ENCODE measurements around the gene WDR33.

The WDR33 gene

GRCh38 chr2:127719301-127720218, 91.4 kb downstream of the WDR33 start:
- no peak for DNase-seq (ENCODE audit: low read depth, low spot score)

DNA sequence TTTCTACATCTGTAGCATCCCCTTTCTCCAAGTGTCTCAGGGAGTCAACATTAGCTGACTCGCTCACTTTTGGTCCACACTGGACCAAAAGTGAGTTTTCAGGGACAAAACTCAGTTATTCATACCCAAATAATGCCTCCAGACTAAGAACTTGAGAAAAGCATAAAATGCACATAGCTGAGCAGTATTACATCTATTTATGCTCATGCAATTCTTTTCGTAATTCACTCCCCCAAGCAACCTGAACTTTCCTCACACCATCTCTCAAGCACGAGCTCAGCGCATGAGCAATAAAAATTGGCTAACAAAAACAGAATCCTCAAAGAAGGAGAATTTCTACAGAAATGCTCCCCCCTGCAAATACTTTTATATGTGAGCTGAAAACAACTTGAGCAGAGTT, 92.7 kb downstream of the WDR33 start:
- no peak for DNase-seq (ENCODE audit: low read depth, low spot score)

DNA sequence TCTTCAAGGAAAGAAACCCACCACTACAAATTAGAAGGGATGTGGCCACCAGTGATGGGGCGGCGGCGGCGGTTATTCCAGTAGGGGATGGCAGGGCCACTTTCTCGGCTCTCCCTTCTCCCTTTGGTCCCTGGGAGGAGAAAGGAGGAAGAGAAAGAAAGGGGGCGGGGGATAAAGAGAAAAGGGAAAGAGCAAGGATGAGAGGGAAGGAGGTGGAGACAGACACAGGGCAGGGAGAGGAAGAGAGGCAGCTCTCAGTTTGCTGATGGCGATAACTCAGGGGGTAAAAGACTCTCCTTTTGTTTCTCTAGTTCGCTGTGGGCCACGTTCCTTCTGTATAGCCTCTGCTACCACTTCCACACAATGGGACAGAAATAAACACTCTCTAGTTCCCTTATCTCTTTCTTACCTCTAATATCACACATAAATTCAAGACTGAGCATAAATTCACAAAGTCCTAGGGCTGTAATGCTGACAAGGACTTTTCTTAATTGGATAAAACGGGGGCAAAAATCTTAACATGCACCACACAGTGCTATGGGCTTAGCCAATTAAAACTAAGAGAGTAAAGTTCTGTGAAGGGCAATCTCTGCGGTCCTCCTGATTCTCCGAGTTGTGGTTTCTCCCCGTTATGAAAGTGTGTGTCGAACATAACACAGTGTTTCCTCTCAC, 95.1 kb downstream of the WDR33 start:
- no peak for DNase-seq (ENCODE audit: low read depth, low spot score)

DNA sequence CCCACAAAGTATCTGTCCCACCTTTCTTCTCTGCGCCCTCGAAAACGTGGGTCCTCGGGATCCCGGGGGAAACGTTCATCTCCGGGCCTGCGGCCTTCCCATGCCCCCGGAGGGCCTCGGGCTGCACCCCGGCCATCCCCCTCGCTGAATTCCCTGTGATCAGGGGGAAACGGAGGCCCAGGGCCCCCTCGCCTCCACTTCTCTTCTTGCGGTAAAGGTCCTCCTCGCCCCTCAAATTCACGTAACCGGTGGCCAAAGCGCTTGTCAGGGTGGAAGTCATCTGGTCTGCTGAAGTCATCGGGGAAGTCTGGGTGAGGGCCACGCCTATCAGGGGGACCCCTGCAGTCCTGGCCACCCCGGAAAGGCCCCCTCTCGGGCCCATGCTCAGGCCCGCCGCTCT, 97.4 kb downstream of the WDR33 start:
- DNase-seq (ENCODE audit: low read depth, low spot score), result no peak

DNA sequence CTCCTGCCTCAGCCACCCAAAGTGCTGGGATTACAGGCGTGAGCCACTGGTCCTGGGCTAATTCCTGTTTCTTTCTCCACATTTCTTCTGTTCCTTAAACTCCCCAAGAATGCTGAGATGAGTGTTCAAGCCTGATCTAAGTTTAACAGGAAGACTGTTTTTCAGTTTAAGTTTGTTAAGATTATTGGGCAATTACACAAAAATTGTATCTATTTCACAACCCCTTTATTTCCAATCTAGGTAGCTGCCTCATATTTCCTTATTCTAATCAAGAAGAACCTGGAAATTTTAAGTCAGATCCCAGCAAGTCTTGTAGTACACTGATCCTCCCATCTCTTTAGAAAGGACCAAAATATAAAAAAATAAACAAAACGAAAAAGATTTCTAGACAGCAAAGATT, 98.0 kb downstream of the WDR33 start:
- DNase-seq (ENCODE audit: low read depth, low spot score), result no peak

DNA sequence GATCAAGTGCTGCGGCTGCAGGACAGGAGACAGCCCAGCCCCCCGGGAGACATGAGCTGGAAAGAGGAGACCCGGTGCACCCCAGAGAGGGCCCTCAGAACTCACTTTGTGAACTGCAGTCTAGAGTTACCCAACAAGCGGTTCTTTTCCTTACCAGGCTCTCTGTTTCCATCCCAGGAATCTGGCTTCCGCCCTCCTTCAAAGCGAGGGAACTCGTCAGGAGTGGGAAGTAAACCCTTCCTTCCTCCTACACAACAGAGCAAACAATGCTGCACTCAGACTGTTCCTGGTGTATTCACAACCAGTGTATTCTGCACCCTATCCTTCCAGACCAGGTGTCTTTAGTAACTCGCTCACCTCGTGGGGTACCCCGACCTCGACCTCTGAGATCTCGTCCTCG, 101.6 kb downstream of the WDR33 start:
- no peak for DNase-seq (ENCODE audit: low read depth, low spot score)

DNA sequence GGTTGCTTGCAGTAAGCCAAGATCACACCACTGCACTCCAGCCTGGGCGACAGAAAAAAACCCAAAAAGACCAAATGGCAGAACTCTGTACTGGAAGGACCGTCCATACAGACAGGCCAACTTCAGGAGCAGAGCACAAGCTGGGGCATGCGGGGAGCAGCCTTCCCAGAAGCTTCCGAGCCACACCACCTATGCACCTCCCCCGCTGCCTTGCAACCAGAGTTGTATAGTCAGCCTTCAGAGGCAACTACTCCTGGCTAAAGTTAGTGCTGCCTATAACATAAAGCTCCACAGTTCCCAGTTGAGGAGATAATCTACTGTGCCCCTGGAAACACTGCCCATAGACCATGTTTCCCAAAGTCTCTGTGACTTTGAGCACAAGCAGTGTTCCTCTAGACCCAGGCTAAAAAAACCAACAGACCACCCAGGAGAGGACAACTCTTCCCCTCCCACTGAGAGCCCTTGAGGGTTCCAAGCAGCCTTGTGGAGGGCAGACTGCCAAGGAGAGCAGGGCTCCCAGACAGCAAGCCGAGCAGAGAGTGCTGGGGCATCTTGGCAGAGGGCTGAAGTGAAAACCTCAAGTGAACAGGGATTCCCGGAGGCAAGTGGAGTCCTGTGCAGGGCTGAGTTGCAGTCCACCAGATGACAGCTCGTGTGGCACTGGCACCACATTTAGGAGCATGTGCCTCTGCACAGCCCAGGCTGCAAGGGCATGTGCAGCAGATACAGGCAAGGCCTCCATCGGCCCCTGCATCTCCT, 102.9 kb downstream of the WDR33 start:
- no peak for DNase-seq (ENCODE audit: low read depth, low spot score)

- no peak for DNase-seq (ENCODE audit: low read depth, low spot score)
These were observed 104.6 kb downstream of the WDR33 start for GRCh38 chr2:127706215-127706990.

DNA sequence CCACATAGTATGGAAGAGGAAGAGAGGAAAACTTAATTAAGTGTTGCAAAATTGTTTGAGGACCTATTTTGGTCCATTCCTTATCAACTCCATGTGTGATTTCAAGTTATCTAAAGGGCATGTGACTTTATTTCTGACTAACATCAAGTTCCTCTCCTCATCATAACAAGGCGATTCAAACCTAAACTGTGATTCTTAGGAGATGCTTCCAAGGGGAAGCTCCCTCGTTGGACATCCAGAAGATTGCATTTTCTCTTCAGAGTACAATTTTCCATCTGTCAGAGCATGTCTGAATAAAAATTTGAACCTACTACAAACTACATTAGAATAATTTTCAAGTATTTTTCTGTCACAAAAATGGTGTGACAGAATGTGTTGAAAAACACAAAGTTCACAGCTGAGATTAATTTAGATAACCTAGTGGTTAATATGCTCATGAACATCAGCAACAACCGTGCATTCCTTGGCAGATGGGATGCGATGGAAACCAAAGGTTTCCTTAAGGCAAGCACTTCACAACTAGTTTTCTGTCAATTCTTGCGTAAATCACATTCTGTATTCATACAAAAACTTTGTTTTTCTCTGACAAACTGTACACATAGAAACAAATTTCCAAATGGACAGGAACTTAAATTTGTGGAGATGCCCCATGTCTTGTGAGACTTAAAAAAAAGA, 105.4 kb downstream of the WDR33 start:
- DNase-seq (ENCODE audit: low read depth, low spot score), result no peak

GRCh38 chr2:127704641-127705390, 106.2 kb downstream of the WDR33 start:
- no peak for DNase-seq (ENCODE audit: low read depth, low spot score)

- no peak for DNase-seq (ENCODE audit: low read depth, low spot score)
These were observed 107.7 kb downstream of the WDR33 start for GRCh38 chr2:127703282-127703681.

DNA sequence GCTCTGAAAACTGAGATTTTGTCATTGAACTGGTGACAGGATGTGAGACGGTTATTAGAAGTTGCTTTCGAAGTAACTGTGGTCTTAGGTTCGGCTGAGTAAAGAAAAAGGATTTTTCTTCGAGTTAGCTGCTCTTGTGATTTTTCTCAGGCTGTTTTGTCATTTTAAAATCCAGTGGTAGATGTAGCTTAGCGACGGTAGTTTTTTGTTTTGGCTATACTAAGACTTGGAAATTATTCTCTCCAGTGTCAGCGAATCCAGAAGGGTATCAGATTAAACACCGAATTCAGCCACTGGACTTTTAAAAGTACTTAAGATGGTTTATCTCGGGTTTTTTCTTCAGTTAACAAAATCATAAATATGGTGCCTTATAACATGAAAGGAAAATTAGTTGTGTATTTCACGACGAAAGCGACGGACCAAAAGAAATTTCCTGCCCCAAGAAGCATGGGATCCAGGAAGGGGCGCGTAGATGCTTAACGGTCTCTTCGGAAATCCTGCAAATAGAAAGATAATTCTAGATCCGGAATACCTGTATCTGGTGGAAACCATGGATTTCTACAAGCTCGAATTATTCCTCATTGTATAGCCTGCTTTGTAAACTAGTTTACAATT, 108.5 kb downstream of the WDR33 start:
- DNase-seq (ENCODE audit: low read depth, low spot score), result no peak

DNA sequence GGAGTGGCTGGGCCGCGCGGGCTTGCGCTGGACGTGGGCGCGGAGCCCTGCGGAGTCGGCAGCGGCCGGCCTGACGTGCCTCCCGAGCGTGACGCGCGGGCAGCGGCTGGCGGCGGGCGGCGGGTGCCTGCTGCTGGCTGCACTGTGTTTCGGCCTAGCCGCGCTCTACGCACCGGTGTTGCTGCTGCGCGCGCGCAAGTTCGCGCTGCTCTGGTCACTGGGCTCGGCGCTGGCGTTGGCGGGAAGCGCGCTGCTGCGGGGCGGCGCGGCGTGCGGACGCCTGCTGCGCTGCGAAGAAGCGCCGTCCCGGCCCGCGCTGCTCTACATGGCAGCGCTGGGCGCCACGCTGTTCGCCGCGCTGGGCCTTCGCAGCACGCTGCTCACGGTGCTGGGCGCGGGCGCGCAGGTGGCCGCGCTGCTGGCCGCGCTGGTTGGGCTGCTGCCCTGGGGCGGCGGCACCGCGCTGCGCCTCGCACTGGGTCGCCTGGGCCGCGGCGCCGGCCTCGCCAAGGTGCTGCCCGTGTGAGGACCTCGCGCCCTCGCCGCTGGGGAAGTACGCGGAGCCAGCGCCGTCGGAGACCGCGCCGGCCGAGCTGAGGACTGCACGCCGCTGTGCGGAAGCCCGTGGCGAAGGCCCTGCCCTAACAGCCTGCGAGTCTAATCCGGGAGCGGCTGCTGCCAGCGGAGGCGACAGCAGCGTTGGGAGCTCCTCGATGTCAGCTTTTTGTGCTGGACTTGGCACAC, 109.1 kb downstream of the WDR33 start:
- DNase-seq (ENCODE audit: low read depth, low spot score), result peak; percentile 61

DNA sequence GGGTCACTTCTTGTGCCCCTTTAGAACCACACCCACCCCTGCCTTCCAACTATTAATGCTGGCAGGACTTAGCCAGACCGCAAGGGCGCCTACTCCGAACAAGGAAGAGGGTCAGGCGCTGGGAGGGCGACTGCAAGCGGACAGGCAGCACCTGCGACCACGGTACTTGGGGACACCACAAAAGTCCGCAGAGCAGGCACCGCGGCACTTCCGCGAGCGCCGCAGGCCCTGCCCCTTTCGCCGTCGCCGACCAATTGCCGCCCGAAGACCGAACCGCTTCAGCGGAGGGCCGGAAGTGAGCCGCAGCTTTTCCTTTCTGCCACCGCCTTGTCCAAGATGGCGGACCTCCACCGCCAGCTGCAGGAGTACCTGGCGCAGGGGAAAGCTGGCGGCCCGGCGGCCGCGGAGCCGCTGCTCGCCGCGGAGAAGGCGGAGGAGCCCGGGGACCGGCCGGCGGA, 109.7 kb downstream of the WDR33 start, which contains the start of gene SFT2D3:
SFT2D3 (plus strand) TSS at position 305 of the 458 bp plus-strand sequence; CDS start at position 337, 32 bp downstream.
- peak; percentile 83 for DNase-seq (ENCODE audit: low read depth, low spot score)

GRCh38 chr2:127700527-127701192, 110.3 kb downstream of the WDR33 start:
- DNase-seq (ENCODE audit: low read depth, low spot score), result no peak

DNA sequence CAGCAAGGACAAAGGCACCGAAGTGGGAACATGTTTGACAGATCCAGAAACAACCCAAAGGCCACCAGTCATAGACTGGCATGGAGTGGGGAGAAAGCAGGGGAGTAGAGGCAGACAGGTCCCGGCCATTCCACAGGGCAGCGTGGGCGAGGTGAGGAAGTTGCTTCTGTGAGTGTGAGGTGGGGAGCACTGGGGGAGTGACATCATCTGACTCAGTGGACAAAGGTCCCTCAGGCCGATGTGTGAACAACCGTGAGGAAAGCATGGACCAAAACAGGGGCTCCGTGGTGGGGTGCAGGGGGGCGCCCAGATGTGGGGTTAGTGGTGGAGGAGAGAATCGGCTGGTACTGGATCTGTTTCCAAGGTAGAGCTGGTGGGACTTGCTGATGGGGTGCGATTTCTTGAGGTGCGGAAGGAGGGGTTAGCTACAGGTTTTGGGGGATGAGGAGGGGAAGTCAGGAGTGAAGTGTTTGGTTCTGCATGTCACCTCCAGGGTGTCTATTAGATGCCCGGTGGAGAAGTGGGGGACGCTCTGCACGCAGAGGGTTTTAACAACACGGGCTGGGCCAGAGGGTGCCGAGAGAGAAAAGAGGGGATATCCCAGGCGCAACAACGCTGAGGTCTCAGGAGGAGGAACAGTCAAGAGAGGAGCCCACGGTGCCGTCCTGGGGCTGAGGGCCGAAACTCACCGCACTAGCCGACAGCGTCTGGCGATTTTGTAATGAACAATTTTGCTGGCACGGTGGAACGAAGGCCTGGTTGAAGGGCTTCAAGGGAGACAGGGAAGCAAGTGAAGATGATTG, 112.2 kb downstream of the WDR33 start:
- no peak for DNase-seq (ENCODE audit: low read depth, low spot score)

- DNase-seq (ENCODE audit: low read depth, low spot score), result no peak
These were observed 113.3 kb downstream of the WDR33 start for GRCh38 chr2:127697482-127698180.

Measured in activated CD4-positive, CD25-positive, alpha-beta regulatory T cell treated with anti-CD3 and anti-CD28 coated beads, Interleukin-2, amount 50 U/mL, for 16 hours (primary cell).